ENCODE results near the gene IL22RA1.

The IL22RA1 gene

GRCh38 chr1:24136956-24137539 is 5.9 kb downstream of the IL22RA1 start:
- DNase-seq (ENCODE audit: low read depth in 3 of 3) = no peak

GRCh38 chr1:24134376-24134775 is 8.6 kb downstream of the IL22RA1 start:
- DNase-seq (ENCODE audit: low read depth in 3 of 3) = no peak

- DNase-seq (ENCODE audit: low read depth in 3 of 3) = no peak
Measured at GRCh38 chr1:24133819-24134218, 9.1 kb downstream of the IL22RA1 start.

GRCh38 chr1:24130385-24130784 is 12.6 kb downstream of the IL22RA1 start:
- DNase-seq (ENCODE audit: low read depth in 3 of 3) = no peak

GRCh38 chr1:24127801-24128363 is 15.1 kb downstream of the IL22RA1 start:
- DNase-seq (ENCODE audit: low read depth in 3 of 3) = no peak

- DNase-seq (ENCODE audit: low read depth in 3 of 3) = no peak
Measured at GRCh38 chr1:24127134-24127800, 15.7 kb downstream of the IL22RA1 start.

GRCh38 chr1:24126672-24127023 is 16.3 kb downstream of the IL22RA1 start:
- no peak for DNase-seq (ENCODE audit: low read depth in 3 of 3)

- DNase-seq (ENCODE audit: low read depth in 3 of 3) = no peak
Measured at GRCh38 chr1:24126018-24126671, 16.8 kb downstream of the IL22RA1 start.

GRCh38 chr1:24125456-24125855 is 17.5 kb downstream of the IL22RA1 start:
- DNase-seq (ENCODE audit: low read depth in 3 of 3) = no peak

- no peak for DNase-seq (ENCODE audit: low read depth in 3 of 3)
Measured at GRCh38 chr1:24124980-24125379, 18.0 kb downstream of the IL22RA1 start.

- no peak for DNase-seq (ENCODE audit: low read depth in 3 of 3)
Measured at GRCh38 chr1:24123611-24124010, 19.3 kb downstream of the IL22RA1 start.

GRCh38 chr1:24122776-24123175 is 20.2 kb downstream of the IL22RA1 start:
- no peak for DNase-seq (ENCODE audit: low read depth in 3 of 3)

- no peak for DNase-seq (ENCODE audit: low read depth in 3 of 3)
Measured at GRCh38 chr1:24121406-24121805, 21.5 kb downstream of the IL22RA1 start.

- no peak for DNase-seq (ENCODE audit: low read depth in 3 of 3)
Measured at GRCh38 chr1:24120965-24121364, 22.0 kb downstream of the IL22RA1 start.

- no peak for DNase-seq (ENCODE audit: low read depth in 3 of 3)
Measured at GRCh38 chr1:24119859-24120756, 22.8 kb downstream of the IL22RA1 start.

GRCh38 chr1:24119489-24119858 is 23.5 kb downstream of the IL22RA1 start:
- DNase-seq (ENCODE audit: low read depth in 3 of 3) = no peak

GRCh38 chr1:24118410-24119242 is 24.3 kb downstream of the IL22RA1 start:
- DNase-seq (ENCODE audit: low read depth in 3 of 3) = no peak

- no peak for DNase-seq (ENCODE audit: low read depth in 3 of 3)
Measured at GRCh38 chr1:24117722-24118409, 25.1 kb downstream of the IL22RA1 start.

- no peak for DNase-seq (ENCODE audit: low read depth in 3 of 3)
Measured at GRCh38 chr1:24117132-24117531, 25.8 kb downstream of the IL22RA1 start.

GRCh38 chr1:24114753-24115152 is 28.2 kb downstream of the IL22RA1 start:
- DNase-seq (ENCODE audit: low read depth in 3 of 3) = no peak

- no peak for DNase-seq (ENCODE audit: low read depth in 3 of 3)
Measured at GRCh38 chr1:24113641-24114033, 29.3 kb downstream of the IL22RA1 start.

Data from stimulated activated CD4-positive, alpha-beta T cell treated with anti-CD3 and anti-CD28 coated beads, TNF-alpha, amount 100 ng/mL, for 24 hours (primary cell).